Fibroblast of upper back skin (primary cell): Measurements from ENCODE around the gene RRAGC.
"Not testable (repeated sequence)": the region's sequence is repeated elsewhere in the genome, so short reads cannot be mapped to it uniquely, and the experiment has no call there.

Experiments used
- DNase-seq: peaks from one replicate; pipeline ENCODE4 v3.0.0-alpha.2; 2013

RRAGC gene

DNA sequence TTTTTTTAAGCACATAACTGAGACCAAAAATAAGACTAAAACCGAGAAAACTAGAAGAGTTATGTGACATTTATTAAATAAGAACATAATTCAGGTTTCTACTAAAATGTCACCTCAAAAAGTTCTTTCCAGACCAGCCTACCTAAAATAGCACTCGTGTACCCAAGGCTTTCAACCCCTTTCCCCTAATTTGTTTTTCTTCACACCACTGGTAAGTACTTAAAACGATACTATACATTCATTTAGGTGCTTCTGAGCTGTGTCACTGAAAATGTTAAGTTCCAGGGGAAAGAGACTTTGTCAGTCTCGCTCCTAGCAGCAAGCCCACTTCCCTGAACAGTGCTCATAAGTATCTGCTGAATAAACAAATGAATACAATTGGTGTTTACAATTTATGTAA, 6.8 kb downstream of the RRAGC start:
- no peak for DNase-seq

DNA sequence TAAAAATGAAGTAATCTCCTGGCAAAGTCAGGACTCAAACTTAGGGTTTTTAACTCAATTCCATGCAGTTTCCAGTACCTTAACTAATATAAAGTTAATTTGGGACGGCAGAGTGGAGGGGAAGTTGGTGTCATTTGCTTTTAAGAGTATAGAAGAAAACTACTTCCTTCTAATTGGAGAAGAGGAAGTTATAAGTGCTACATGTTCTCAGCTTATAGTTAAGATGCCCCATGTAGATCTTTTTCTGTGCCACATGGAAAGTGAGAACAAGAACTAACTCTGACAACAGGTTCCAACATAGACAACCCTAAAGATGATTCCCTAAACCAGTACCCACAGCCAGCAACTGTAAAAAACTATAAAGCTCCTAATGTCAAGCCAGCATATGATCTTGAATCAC, 11.5 kb downstream of the RRAGC start:
- DNase-seq, result no peak

DNA sequence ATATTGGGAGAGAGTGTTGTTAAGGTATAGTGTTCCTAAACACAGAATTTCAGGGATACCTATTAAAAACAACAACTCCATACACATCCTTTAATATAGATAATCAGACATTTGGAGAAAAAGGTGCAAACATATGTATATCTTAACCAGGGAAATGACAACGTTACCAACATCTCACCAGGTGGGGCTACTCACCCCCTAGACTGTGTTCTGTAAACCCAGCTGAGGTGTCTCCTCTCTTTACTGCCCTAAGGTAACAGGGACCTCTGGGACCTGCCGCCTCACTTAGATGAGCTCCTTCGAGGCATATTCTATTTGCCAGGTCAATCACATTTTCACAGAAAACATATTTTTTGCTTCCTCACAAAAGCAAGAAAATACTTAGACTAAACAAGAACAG, 13.4 kb downstream of the RRAGC start:
- DNase-seq, result no peak

DNA sequence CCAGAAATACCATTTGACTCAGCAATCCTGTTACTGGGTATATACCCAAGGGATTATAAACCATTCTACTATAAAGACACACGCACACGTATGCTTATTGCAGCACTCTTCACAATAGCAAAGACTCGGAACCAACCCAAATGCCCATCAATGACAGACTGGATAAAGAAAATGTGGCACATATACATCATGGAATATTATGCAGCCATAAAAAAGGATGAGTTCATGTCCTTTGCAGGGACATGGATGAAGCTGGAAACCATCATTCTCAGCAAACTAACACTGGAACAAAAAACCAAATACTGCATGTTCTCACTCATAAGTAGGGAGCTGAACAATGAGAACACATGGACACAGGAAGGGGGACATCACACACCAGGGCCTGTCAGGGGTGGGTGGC, 14.5 kb downstream of the RRAGC start:
- DNase-seq, result not testable (repeated sequence)

DNA sequence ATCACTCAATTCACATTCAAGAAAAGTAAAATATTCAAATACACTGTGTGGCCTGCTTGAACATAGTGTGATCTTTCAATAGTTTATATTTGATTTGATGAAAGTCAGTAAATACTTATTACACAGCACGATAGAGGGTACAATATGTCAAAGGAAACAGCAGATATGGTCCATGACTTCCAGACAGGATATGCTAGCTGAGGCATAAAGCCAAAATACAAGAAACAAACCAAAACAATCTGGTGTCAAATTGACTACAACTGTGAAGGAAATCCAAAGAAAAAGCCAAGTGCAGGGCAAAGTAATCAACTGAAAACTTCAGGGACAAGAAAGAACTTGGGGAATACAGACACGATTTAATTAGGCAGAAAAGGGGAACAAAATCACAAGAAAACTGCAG, 19.3 kb downstream of the RRAGC start:
- no peak for DNase-seq

DNA sequence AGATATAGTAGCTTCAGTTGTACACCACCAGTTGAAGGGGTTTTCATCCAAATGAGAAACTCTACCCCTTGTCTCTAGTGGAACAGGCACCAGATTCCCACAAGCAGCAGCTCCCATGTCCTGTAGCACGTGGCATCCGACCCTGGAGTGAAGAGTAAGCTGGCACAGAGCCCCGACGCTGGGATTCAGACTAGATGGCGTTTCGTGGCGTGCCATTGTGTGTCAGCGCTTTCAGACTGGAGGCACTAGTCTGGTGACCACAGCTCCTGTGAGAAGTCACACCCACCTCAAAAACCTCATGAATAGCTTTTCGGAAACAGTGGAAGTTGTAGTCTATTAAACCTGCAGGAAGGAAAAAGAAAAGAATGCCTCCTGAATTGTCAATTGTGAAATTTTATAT, 20.2 kb downstream of the RRAGC start:
- no peak for DNase-seq

DNA sequence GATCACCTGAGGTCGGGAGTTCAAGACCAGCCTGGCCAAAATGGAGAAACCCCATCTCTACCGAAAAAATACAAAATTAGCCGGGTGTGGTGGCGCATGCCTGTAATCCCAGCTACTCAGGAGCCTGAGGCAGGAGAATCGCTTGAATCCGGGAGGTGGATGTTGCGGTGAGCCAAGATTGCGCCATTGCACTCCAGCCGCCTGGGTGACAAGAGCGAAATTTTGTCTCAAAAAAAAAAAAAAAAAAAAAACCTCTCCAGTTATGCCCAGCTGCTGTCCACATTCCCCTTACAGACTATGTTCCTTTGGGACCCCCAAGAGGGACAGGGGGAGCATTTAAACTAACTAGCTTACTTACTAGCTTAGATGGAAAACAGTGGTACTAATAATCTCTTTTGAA, 23.3 kb downstream of the RRAGC start:
- DNase-seq, result not testable (repeated sequence)

DNA sequence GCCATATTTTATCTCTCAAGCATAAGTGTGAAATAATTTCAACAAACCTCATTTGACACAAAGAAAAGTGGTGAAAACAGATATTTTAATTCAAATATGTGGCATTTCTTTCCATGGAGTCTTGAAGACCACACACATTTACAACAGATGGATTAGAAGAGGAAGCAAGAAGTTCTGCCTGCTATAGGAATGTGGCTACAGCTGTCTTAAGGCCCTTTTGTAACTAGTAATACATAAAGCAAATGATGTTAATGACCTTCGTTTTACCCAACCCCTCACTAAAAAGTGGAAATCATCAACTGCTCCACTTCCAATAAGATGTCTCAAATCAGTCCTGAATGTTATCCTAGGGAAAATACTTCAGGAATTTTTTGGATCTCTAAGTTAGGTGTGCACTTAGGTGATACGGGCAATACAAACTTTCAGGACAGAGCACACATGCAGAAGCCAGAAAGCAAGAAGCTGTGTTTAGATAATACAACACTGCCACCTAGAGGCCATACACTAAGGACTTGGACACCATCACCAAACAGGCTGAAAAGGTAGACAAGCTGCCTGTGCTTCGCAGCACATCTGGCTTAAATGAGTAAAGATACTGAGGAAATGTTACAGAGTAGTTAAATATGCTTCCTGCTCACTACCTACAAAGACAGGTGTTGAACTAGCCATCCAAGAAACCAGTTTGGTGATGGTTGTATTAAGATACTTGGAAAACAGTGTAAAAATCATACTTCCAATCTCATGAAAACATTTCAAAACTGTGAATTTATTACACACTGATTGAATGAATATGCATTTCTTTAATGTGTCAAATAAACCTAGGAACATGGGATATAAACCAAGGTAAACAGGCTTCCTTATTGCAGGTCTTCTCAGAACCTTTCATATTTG, 24.4 kb downstream of the RRAGC start:
- DNase-seq, result peak; percentile 81

DNA sequence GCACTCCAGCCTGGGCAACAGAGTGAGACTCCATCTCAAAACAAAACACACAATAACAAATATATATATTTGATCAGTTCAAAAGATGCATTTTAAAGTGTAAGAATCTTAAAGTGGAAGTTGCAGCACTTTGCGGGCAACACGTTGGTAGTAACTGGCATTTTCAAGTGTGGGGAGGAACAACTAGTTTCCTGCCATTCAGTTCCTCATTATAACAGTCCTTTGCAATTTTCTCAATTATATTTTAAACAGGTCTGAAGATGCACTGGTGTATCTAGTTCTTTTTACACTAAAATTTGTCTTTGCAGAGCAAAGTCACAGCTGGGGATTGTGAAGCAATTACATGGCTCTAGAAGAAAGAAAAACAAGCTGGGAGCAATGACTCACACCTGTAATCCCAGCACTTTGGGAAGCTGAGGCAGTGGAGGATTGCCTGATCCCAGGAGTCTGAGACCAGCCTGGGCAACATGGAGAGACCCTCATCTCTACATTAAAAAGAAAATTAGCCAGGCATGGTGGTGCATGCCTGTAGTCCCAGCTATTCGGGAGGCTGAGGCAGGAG, 25.3 kb downstream of the RRAGC start:
- DNase-seq, result no peak

DNA sequence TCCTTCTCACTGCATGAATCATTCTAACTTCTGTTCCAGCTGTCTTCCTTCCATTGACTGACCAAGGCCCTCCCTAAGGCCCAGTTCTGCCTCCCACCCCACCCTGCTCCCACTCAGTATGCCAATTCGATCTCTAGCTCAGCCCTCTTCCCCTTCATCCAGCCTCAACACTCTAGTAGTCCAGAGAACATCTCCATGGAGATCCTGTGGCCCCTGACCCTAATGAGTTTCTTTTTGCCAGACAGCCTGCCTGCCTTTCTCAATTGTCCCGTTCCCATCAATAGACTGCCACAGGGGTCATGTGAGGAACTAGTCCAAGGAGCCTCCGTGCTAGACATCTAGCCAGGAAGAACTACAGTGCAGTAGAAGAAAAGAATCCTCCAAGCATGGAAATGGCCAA, 26.4 kb downstream of the RRAGC start:
- DNase-seq, result no peak

DNA sequence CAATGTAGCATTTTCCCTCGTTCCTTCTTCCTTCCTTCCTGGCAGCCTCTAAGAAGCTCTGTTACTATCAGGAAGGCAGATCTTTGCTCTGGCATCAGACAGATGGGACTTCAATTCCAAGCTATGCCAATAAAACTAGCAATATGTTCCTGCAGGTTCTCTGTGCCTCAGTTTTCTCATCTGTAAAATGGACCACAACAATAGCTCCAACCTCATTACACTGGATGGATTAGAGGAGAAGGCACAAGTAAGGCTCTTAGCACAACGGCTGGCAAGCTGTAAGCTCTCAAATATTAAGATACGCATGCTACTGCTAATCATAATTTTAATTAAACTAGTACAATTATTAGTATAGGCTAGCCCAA, 27.2 kb downstream of the RRAGC start:
- no peak for DNase-seq

DNA sequence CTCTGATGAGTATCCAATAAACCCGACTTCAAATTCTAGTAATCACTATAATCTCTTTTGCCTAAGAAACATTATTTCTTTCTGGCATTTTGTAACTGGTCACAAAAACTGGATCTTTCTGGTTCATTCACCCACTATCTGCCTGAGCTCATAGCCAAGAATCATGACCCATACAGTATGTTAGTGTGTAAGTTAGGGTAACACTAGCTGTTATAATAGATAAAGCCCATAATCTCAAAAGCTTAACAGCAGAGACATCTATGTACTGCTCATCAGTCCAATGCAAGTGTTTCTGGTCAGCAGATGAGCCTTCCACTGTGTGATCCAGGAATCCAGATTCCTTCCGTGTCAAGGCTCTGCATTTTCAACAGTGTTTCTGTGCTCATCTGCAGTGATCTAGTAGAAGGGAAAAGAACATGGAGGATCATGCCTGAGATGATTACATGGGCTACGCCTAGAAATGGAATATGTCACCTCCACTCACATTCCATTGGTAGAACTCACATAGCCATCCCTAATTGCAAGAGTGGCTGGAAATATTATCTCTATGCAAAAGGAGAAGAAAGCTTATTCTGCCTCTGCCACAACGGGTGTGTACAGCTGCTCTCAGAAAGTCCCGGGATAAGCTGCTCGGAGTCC, 27.7 kb downstream of the RRAGC start:
- no peak for DNase-seq

DNA sequence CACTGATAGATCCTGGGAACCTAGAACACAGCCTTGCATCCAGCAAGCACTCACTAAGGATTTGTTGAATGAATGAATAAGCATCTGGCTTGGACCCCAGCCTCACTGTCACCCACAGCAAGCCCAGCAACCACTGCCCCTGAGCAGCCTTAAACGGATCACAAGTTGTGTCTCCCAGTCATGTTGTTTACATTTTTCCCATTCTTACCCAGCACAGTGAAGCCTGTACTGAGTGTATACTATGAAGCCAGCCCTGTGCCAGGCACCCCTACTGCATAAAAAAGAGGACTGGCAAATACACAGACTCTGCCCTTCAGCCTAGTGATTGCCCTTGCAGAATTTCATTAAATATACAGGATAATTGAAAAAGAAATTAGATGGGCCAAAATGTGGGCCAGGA, 30.2 kb downstream of the RRAGC start:
- no peak for DNase-seq

DNA sequence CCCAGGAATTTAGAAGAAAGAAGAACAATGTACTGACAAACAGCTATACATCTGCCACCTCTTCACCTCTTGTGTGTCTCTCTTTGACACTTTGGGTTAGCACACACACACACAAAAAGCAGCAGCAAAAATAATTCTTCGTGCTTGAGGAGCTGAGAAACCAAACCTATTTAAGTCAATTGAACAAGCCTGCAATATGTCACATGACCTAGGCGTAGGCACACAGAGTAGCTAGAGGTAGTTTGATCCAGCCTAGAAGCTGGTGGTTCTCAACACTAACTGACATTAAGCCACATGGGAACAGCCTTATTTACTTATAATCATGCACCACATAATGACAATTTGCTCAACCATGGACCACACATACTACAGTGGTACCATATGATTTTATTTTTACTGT, 32.3 kb downstream of the RRAGC start:
- DNase-seq, result no peak

DNA sequence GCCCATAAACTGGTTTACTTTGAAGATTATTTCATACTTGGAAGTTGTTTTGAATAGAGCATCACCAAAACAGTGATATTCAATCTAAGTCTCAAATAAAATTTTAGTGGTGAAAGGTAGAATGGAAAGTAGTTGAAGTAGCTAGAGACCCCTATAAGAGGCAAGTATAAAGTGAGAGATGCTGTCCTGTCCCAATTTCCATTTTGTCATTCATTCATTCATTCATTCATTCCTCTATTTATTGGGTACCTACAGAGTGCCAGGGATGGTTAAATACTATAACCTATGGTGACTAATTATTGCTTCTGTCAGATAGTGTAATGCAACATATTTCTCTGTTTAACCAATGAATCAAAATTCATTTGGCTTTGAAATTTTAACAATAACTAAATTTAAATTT, 32.7 kb downstream of the RRAGC start:
- DNase-seq, result no peak

DNA sequence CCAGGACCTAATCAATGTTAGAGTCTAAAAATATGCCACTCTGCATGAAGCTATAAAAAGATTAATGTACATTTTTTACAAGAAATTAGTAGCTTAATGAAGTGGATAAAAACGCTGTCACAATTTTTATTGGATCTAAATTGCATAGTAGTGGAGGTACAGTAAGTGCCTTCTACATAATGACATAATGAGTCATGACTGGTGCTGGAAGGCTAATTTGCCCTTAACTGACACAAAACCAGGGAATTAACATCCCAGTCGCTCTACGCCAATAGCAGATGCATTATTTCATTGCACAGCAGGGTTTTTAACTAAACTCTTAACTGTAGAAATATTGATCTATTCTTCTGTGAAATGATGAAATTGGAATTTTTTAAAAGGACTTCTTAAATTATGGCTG, 33.3 kb downstream of the RRAGC start:
- DNase-seq, result no peak

DNA sequence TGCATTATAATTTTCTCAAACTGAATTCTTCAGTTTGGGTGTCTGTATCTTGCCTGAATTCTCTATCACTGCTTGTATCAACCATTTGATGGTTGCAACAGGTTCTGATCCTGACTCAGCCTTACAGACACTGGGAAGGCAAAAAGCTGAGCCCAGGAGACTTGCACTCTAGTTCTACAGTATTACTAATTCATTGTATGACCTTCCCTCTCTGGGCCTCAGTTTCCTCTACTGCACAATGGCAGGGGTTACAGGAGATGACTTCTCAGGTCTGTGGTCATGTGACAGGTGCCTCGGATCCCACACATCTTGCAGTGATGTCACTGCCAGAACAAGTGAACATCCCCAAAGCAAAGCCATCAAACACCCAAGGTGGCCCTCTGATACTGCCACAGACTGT, 38.7 kb downstream of the RRAGC start:
- no peak for DNase-seq

DNA sequence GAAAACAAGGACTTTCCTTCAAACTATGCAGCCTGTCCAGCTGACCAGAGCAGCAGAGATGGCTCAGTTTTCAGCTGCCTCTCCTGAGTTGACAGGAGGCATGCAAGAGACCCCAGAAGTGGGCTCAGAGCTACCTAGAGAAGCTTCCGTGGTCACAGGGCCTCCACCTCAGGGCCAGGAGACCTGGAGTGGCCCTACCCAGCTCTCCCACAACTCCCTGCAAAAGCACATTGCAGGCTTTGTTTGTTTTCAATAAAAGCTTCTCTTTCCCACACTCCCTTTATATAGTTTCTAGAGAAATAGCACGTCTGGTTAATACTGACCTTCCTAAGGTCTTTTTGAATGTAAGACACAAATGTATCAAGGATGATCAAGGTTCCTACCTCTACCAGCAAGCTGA, 40.1 kb downstream of the RRAGC start:
- DNase-seq, result no peak

DNA sequence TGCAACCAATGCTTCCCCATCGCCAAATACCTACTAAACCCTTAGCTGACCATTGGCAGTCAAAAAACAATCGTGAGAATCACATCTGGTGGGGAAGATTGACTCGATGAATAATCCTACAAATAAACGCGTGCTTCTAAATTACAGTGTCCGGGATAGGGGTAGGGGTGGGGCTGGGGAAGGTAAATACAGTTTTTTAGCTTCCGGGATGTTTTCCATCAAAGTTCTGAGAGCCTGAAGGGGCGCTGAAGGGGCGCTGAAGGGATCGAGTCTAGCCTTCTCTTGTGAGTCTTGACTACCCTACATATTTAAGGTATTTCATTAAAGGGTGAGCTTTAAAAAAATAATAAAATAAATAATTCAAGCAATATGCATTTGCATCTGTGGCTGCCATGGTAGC, 40.5 kb downstream of the RRAGC start:
- no peak for DNase-seq

DNA sequence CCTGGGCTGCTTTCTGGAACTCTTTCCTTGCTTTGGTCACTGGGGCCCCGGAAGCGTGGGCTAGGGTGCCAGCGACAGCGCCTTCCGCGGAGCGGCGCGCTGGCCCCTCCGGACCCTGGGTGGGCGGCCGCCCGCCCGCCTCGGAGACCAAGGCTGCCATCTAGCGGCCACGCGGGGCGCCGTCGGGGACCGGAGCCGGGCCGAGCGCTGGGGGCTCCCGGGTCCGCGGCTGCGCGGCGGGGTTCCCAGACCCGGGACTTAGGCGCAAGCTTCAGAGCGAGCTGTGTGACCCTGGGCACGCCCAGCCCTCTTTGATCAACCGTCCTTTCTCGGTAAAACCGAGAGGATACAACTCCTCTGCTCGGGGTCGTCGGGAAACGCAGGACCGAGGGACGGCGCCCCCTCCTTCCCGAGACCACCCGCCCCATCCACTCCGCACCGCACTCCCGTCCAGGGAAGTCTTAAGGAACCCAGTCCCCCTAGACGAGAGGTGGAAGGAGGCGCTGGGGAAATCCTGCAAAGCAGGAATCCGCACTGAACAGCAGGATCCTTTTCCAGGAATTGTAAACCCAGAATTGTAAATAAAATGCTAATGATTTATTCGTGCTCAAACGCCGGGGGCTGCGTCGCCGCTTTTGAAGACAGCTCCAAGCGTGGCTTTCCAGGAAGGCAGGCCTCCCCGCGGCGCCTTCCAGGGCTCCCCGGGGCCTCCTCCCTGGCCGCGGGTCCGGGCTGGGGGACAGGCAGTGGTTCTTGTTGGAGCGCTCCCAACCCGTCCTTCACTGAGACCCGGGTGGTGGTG, 41.2 kb downstream of the RRAGC start:
- peak; percentile 7 for DNase-seq

DNA sequence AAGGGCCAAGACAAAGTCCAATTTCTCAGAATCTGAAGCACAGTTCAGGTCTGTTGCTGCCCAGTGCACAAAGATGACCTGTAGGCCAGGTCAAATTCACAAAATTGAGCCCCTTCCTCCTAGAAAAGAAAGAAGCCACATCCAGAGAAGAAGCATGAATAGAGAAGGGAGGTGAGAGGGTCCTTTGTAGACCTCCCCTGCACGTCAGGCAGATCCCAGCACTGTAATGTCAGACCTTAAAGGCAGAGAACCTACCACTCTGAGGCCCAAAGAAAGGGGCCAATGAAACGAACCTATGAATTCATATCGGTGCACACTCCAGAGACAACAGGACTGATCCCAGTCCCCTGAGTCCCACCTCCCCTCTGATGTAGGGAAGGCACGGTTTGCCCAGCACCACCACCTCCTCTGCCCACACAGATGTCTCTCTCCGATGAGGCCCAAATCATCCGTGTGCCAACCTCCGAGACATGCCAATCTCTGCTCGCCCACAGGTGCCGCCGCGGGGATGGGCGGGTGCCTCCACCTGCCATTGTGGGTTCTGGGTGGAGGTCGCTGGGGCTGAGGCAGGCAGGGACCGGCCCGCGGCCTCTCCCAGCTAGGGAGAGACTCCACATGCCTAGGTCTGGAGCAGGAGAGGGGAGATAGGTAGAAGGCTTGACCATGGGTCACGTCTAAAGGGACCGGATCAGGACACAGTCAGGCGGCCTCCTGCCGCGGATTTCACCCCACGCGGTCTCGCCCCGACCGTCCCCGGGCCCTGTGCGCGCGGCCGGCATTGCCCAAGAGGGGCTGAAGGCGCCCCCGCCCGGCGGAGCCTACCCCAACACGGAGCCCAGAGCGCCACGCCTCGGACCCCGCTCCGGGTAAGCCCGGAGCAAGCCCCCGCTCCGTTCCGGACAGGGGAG, 42.1 kb downstream of the RRAGC start:
- DNase-seq, result no peak

DNA sequence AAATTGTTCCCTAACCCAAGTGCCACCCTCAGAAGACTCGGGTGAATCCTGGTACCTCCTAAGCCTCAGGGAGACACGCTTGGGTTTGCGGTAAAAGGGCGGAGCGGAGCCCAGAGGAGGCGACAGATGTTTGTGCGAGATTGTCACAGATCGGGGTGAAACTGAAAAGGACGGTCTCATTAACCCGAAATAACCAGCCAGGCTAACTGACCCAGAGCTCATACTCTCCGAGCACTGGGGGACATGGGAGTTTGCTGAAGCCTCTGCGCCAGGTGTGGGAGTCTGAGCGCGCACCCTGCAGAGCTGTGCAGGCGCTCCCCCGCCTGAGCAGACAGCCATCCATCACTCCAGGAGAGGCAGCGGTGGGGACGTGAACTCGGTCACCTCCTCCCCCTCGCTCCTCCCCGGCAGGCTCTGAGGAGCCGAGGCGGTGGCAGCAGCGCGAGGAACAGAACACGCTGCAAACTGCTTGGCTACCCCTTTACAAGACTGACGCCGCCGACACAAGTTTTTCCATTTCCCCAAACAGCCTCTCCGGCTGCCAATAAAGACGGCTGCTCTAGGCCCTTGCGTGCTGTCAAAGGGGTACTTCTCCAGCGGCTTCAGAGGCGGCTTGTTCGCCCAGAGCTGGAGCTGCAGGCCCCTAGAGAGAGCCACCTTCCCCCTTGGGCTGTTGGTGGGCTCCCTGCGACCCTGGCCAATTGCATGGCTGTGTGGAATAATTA, 43.5 kb downstream of the RRAGC start:
- DNase-seq, result no peak
